ENCODE measurements around the gene CCR4. TPM values are rescaled to one million over a fixed set of nuclear protein-coding genes. Genes with fewer than 3 reads are reported as not detected.
"Not testable (repeated sequence)": the region's sequence is repeated elsewhere in the genome, so short reads cannot be mapped to it uniquely, and the experiment has no call there.

The CCR4 gene
- total RNA-seq, 1 donor from 2014 or later = 0.92 TPM

GRCh38 chr3:32963871-32964270 is 12.4 kb downstream of the CCR4 start:
- Histone ChIP-seq H3K27ac (no peak overlapping the region), H3K4me3 (no peak overlapping the region), H3K27me3 (ENCODE audit: low read depth) (no peaks in the 10 kb centered on the region), H3K36me3 (no peaks in the 10 kb centered on the region), H3K4me1 (no peaks in the 10 kb centered on the region), H3K9me3 (peaks cover 9% of the 10 kb centered on the region)
- intact Hi-C loops (cut with DNase I) = no loop called here
- ATAC-seq = no peak
- no peak for TF ChIP-seq CTCF (IDR thresholded peaks at IDR 0.05)
- DNase-seq = no peak

GRCh38 chr3:32964781-32965180 is 13.3 kb downstream of the CCR4 start:
- intact Hi-C loops (cut with DNase I); H3K4me1 ChIP-seq; H3K4me3 ChIP-seq; H3K27ac ChIP-seq; DNase-seq; H3K36me3 ChIP-seq; ATAC-seq; H3K9me3 ChIP-seq; H3K27me3 ChIP-seq (ENCODE audit: low read depth): not testable (repeated sequence)

- intact Hi-C loops (cut with DNase I); H3K4me1 ChIP-seq; H3K4me3 ChIP-seq; H3K36me3 ChIP-seq; ATAC-seq; H3K27me3 ChIP-seq (ENCODE audit: low read depth); H3K27ac ChIP-seq; H3K9me3 ChIP-seq; DNase-seq: not testable (repeated sequence)
These were observed 14.3 kb downstream of the CCR4 start for GRCh38 chr3:32965617-32966213.

- H3K27ac ChIP-seq; H3K9me3 ChIP-seq; H3K4me1 ChIP-seq; intact Hi-C loops (cut with DNase I); H3K4me3 ChIP-seq; ATAC-seq; DNase-seq; H3K36me3 ChIP-seq; H3K27me3 ChIP-seq (ENCODE audit: low read depth): not testable (repeated sequence)
These were observed 15.2 kb downstream of the CCR4 start for GRCh38 chr3:32966627-32967026.

GRCh38 chr3:32968166-32968919 is 16.9 kb downstream of the CCR4 start:
- Histone ChIP-seq H3K27me3 (ENCODE audit: low read depth) (no peaks in the 10 kb centered on the region), H3K27ac (no peak overlapping the region), H3K4me3 (no peak overlapping the region), H3K36me3 (no peaks in the 10 kb centered on the region), H3K9me3 (peaks cover 9% of the 10 kb centered on the region), H3K4me1 (peaks cover 6% of the 10 kb centered on the region)
- intact Hi-C loops (cut with DNase I) = no loop called here
- no peak for TF ChIP-seq CTCF (IDR thresholded peaks at IDR 0.05)
- ATAC-seq (no peak), DNase-seq (no peak)

GRCh38 chr3:32968920-32969389 is 17.5 kb downstream of the CCR4 start:
- no peaks in the 10 kb centered on the region for H3K36me3 ChIP-seq
- H3K4me1 ChIP-seq = peaks cover 6% of the 10 kb centered on the region
- no peak for TF ChIP-seq CTCF (IDR thresholded peaks at IDR 0.05)
- H3K9me3 ChIP-seq = peaks cover 9% of the 10 kb centered on the region
- no peak overlapping the region for H3K4me3 ChIP-seq
- intact Hi-C loops (cut with DNase I) = no loop called here
- peaks cover 2% of the 10 kb centered on the region for H3K27me3 ChIP-seq (ENCODE audit: low read depth)
- ATAC-seq = peak in 1 of 2 donors; percentile 40
- no peak overlapping the region for H3K27ac ChIP-seq
- no peak for DNase-seq

GRCh38 chr3:32969656-32970055 is 18.2 kb downstream of the CCR4 start:
- Histone ChIP-seq H3K27ac (no peak overlapping the region), H3K4me3 (no peak overlapping the region), H3K9me3 (peaks cover 9% of the 10 kb centered on the region), H3K4me1 (peaks cover 6% of the 10 kb centered on the region), H3K27me3 (ENCODE audit: low read depth) (peaks cover 3% of the 10 kb centered on the region), H3K36me3 (no peaks in the 10 kb centered on the region)
- intact Hi-C loops (cut with DNase I) = no loop called here
- no peak for TF ChIP-seq CTCF (IDR thresholded peaks at IDR 0.05)
- DNase-seq (peak; percentile 63), ATAC-seq (peak; percentile 91 to 97)

GRCh38 chr3:32971291-32971690 is 19.8 kb downstream of the CCR4 start:
- DNase-seq; H3K4me3 ChIP-seq; H3K27ac ChIP-seq; ATAC-seq; intact Hi-C loops (cut with DNase I); H3K27me3 ChIP-seq (ENCODE audit: low read depth); H3K4me1 ChIP-seq; H3K9me3 ChIP-seq; H3K36me3 ChIP-seq: not testable (repeated sequence)
